SK-N-SH (cell line): ENCODE results near the gene PPIH. TPM values are rescaled to one million over a fixed set of nuclear protein-coding genes. Genes with fewer than 3 reads are reported as not detected.
"Not testable (repeated sequence)": the region's sequence is repeated elsewhere in the genome, so short reads cannot be mapped to it uniquely, and the experiment has no call there.

Source experiments
- CTCF ChIA-PET: fragments of 300-600, 350-600 bp; formaldehyde crosslinking; extraction: SDS; loops from one replicate; lab custom pipeline; 2021; lab: Yijun Ruan, JAX
- POLR2A ChIA-PET: fragments of 350-600 bp; sonication (Branson Sonifier 250); formaldehyde crosslinking; extraction: SDS; loops from one replicate; lab custom pipeline; 2020; ENCODE audit warnings: antibody characterized with exemption, inconsistent platforms; lab: Yijun Ruan, JAX
- DNase-seq: peaks from one replicate; pipeline ENCODE4 v3.0.0; 2012
- H2AFZ ChIP-seq: fragments of 200-600 bp; sonication (generic); 2 replicates; pipeline ENCODE4 v1.8.1; 2016; ENCODE audit warnings: antibody characterized with exemption, mild to moderate bottlenecking, low read depth
- H3F3A ChIP-seq: fragments of 200-600 bp; sonication (generic); replicated peaks from 2 replicates; pipeline ENCODE3; 2016; ENCODE audit warnings: antibody characterized with exemption, mild to moderate bottlenecking; ENCODE audit not compliant: insufficient read depth
- H3K27ac ChIP-seq, 2 experiments: fragments of 200-500 bp in 1 of 2; fragments of 200-600 bp in 1 of 2; sonication (Bioruptor generic) in 1 of 2; sonication (generic), shearing (Covaris generic) in 1 of 2; 2 replicates each; pipeline versions ENCODE4 v1.5.1 to v1.6.1; 2014 to 2016; ENCODE audit warnings: low read depth in 2 of 2, inconsistent platforms in 1 of 2, low read length in 1 of 2, mild to moderate bottlenecking in 1 of 2, mixed read lengths in 1 of 2
- H3K27me3 ChIP-seq: fragments of 200-600 bp; sonication (generic), shearing (Covaris generic); 2 replicates; pipeline ENCODE4 v1.6.1; 2016; ENCODE audit warnings: mixed run types; ENCODE audit not compliant: insufficient read depth
- H3K36me3 ChIP-seq, 2 experiments: fragments of 200-500 bp in 1 of 2; fragments of 200-600 bp in 1 of 2; sonication (Bioruptor generic) in 1 of 2; sonication (generic) in 1 of 2; replicated peaks in 1 of 2; 2 replicates each; pipeline versions ENCODE3 to v1.5.1; 2014 to 2016; ENCODE audit warnings: low read length in 1 of 2, mild to moderate bottlenecking in 1 of 2; ENCODE audit not compliant: insufficient read depth in 2 of 2, control insufficient read depth in 1 of 2
- H3K4me1 ChIP-seq, 2 experiments: fragments of 200-500 bp in 1 of 2; fragments of 200-600 bp in 1 of 2; sonication (Bioruptor generic) in 1 of 2; sonication (generic), shearing (Covaris generic) in 1 of 2; 2 replicates each; pipeline versions ENCODE4 v1.5.1 to v1.6.1; 2014 to 2016; ENCODE audit warnings: low read depth in 1 of 2, low read length in 1 of 2, mixed run types in 1 of 2; ENCODE audit not compliant: insufficient read depth in 2 of 2, control insufficient read depth in 1 of 2
- H3K4me2 ChIP-seq: fragments of 200-600 bp; sonication (generic), shearing (Covaris generic); 2 replicates; pipeline ENCODE4 v1.6.1; 2017; ENCODE audit warnings: mixed run types
- H3K4me3 ChIP-seq, 2 experiments: fragments of 200-500 bp in 1 of 2; fragments of 200-600 bp in 1 of 2; sonication (Bioruptor generic) in 1 of 2; sonication (generic), shearing (Covaris generic) in 1 of 2; 2 replicates each; pipeline versions ENCODE4 v1.5.1 to v1.8.1; 2014 to 2016; ENCODE audit warnings: low read depth in 2 of 2, inconsistent platforms in 1 of 2, low read length in 1 of 2, mild to moderate bottlenecking in 1 of 2, mixed read lengths in 1 of 2, moderate library complexity in 1 of 2
- H3K79me2 ChIP-seq: fragments of 200-600 bp; sonication (generic); 2 replicates; pipeline ENCODE4 v1.8.1; 2017; ENCODE audit warnings: mild to moderate bottlenecking; ENCODE audit not compliant: insufficient read depth
- H3K9ac ChIP-seq: fragments of 200-600 bp; sonication (generic); 2 replicates; pipeline ENCODE4 v1.6.1; 2017; ENCODE audit warnings: mixed run types
- H3K9me2 ChIP-seq: fragments of 200-600 bp; sonication (generic); 2 replicates; pipeline ENCODE4 v1.6.1; 2017; ENCODE audit warnings: mixed run types
- H3K9me3 ChIP-seq: fragments of 200-600 bp; sonication (generic); 2 replicates; pipeline ENCODE4 v1.6.1; 2017; ENCODE audit warnings: mixed run types, mild to moderate bottlenecking, moderate library complexity
- H4K20me1 ChIP-seq: fragments of 200-600 bp; sonication (generic); 2 replicates; pipeline ENCODE4 v1.6.1; 2017; ENCODE audit warnings: mild to moderate bottlenecking, mixed run types; ENCODE audit not compliant: insufficient read depth
- JUND ChIP-seq: IDR thresholded peaks from 2 replicates; pipeline ENCODE4 v1.4.0; 2012
- MEF2A ChIP-seq: IDR thresholded peaks from 2 replicates; pipeline ENCODE4 v1.4.0; 2012; ENCODE audit warnings: low read depth, borderline replicate concordance
- NRF1 ChIP-seq: IDR thresholded peaks from 2 replicates; pipeline ENCODE4 v1.6.1; 2012; ENCODE audit warnings: low read depth, mild to moderate bottlenecking, low read length
- RCOR1 ChIP-seq: fragments of 150-350 bp; IDR thresholded peaks from 2 replicates; pipeline ENCODE4 v1.6.1; 2017; ENCODE audit warnings: antibody characterized with exemption, low read length
- TAF1 ChIP-seq: IDR thresholded peaks from 2 replicates; pipeline ENCODE4 v1.6.1; 2012; ENCODE audit warnings: low read depth, mild to moderate bottlenecking, low read length, moderate library complexity, borderline replicate concordance
- WGBS: methylation state at CpG from one replicate; pipeline ENCODE4 v1.1.6; 2017; ENCODE audit warnings: low lambda C conversion rate; 5-methylcytosine and 5-hydroxymethylcytosine counted together
- polyA plus RNA-seq, 3 experiments: library from polyadenylated mRNA; depleted of rRNA; stranded (reverse); fragments of >200 nt; gene quantifications; 2 replicates each; pipeline ENCODE4 v1.2.3, GENCODE V29; 2012
- TF ChIP-seq, protein P1 (sequence below): fragments of 150-350 bp; IDR thresholded peaks from 2 replicates; pipeline ENCODE4 v1.6.1; 2016; ENCODE audit warnings: mild to moderate bottlenecking, low read depth, low read length
- TF ChIP-seq, protein P2 (sequence below): fragments of 150-350 bp; IDR thresholded peaks from 2 replicates; pipeline ENCODE4 v1.6.1; 2017; ENCODE audit warnings: antibody characterized with exemption, low read length, low read depth, borderline replicate concordance
- TF ChIP-seq, protein P3 (sequence below): IDR thresholded peaks from 2 replicates; pipeline ENCODE4 v1.4.0; 2012; ENCODE audit warnings: low read depth, borderline replicate concordance

The PPIH gene
- polyA plus RNA-seq, 1 of the 3 experiments (the other 2 are of a cell fraction), result 89.1 TPM

DNA sequence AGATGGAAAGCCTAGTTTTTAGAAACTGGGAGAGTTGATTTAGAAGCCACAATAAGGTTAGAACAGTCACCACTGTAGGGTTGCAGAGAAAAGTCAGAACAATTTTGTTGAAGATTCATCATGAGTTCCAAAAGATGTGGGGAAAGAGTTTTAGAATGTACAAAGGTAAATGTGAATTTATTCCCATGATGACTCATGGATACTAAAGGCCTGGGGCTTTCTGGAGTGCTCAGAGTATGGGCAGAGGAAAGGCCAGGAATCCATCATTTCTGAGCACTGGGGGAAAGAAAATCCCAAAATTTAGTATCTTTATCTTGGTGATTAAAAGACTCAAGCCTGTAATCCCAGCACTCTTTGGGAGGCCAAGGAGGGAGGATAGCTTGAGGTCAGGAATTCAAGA lies 41.8 kb downstream of the PPIH start (continued):
- TF ChIP-seq TAF1 (no peak), NRF1 (no peak)

DNA sequence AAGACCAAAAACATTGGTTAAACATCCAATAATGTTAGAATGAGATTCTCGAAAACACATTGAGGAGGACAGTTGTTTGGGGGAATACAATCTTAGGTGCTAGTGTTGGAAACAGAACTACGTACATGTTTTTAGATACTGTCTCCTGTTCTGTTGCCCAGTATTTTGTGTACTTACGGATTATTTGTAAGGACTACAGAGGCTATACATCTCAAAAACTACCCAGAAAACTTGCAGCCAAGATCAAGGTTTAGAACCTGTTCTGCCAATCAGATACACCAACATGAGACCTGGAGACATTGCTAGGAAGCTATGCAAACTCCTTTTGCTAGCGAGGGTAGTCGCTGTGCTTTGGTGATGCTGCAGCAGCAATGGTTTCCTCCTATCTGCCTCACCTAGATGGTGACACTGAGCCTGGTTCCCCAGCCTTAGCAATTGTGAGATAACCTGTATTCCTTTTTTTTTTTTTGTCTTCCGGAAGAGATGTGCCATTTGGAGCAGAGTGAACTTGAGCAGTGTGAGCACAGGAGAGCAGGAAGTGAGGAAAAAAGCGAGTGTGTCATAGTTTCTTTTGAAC lies 45.8 kb downstream of the PPIH start:
- Histone ChIP-seq H3K79me2 (peaks cover 34% of the 10 kb centered on the region; the same call in 1 of the 2 replicates), H2AFZ (no peak overlapping the region), H3K4me1 (no peaks in the 10 kb centered on the region), H3K4me3 (no peak overlapping the region), H3F3A (peaks cover 17% of the 10 kb centered on the region), H4K20me1 (no peaks in the 10 kb centered on the region), H3K9ac (no peak overlapping the region), H3K27me3 (no peaks in the 10 kb centered on the region), H3K36me3 (peaks cover 60 to 74% of the 10 kb centered on the region in 2 experiments), H3K9me3 (no peaks in the 10 kb centered on the region), H3K9me2 (no peaks in the 10 kb centered on the region), H3K4me2 (no peak overlapping the region), H3K27ac (no peak overlapping the region)
- ChIA-PET POLR2A (no interaction called here), CTCF (no interaction called here)
- no peak for TF ChIP-seq RCOR1
- TF ChIP-seq MEF2A, result no peak
- TF ChIP-seq, protein P1, sequence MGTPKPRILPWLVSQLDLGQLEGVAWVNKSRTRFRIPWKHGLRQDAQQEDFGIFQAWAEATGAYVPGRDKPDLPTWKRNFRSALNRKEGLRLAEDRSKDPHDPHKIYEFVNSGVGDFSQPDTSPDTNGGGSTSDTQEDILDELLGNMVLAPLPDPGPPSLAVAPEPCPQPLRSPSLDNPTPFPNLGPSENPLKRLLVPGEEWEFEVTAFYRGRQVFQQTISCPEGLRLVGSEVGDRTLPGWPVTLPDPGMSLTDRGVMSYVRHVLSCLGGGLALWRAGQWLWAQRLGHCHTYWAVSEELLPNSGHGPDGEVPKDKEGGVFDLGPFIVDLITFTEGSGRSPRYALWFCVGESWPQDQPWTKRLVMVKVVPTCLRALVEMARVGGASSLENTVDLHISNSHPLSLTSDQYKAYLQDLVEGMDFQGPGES, result no peak
- TF ChIP-seq, protein P2, sequence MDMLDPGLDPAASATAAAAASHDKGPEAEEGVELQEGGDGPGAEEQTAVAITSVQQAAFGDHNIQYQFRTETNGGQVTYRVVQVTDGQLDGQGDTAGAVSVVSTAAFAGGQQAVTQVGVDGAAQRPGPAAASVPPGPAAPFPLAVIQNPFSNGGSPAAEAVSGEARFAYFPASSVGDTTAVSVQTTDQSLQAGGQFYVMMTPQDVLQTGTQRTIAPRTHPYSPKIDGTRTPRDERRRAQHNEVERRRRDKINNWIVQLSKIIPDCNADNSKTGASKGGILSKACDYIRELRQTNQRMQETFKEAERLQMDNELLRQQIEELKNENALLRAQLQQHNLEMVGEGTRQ, result no peak
- TF ChIP-seq, protein P3, sequence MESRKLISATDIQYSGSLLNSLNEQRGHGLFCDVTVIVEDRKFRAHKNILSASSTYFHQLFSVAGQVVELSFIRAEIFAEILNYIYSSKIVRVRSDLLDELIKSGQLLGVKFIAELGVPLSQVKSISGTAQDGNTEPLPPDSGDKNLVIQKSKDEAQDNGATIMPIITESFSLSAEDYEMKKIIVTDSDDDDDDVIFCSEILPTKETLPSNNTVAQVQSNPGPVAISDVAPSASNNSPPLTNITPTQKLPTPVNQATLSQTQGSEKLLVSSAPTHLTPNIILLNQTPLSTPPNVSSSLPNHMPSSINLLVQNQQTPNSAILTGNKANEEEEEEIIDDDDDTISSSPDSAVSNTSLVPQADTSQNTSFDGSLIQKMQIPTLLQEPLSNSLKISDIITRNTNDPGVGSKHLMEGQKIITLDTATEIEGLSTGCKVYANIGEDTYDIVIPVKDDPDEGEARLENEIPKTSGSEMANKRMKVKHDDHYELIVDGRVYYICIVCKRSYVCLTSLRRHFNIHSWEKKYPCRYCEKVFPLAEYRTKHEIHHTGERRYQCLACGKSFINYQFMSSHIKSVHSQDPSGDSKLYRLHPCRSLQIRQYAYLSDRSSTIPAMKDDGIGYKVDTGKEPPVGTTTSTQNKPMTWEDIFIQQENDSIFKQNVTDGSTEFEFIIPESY, result no peak
- no peak for TF ChIP-seq JUND
- WGBS, result 97% methylated on average over 7 of the region's 7 CpGs
- DNase-seq, result no peak

DNA sequence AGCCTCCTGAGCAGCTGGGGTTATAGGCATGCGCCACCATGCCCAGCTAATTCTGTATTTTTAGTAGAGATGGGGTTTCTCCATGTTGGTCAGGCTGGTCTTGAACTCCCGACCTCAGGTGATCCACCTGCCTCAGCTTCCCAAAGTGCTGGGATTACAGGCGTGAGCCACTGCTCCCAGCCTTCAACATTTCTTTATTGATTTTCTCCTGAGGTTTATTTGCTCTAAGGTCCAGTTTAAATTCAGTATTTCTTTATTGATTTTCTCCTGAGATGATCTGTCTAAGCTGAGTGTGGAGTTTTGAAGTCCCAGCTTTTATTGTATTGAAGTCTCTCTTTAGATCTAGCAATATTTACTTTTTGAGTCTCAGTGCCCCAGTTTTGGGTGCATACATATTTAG lies 54.6 kb downstream of the PPIH start:
- H3K9me2 ChIP-seq, H4K20me1 ChIP-seq, H3K4me3 ChIP-seq, H3K27ac ChIP-seq, H2AFZ ChIP-seq, CTCF ChIA-PET, DNase-seq, H3K9ac ChIP-seq, POLR2A ChIA-PET, H3K4me2 ChIP-seq, H3K4me1 ChIP-seq, H3F3A ChIP-seq, H3K27me3 ChIP-seq: not testable (repeated sequence)
- Histone ChIP-seq H3K36me3 (peaks cover 4 to 57% of the 10 kb centered on the region in 2 experiments), H3K9me3 (peaks cover 13% of the 10 kb centered on the region; the same call in 1 of the 2 replicates), H3K79me2 (peaks cover 37% of the 10 kb centered on the region)
- 97% methylated on average over 3 of the region's 3 CpGs for WGBS
